ENCODE data around the gene NDOR1. TPM values are rescaled to one million over a fixed set of nuclear protein-coding genes. Genes with fewer than 3 reads are reported as not detected.

NDOR1 gene
- total RNA-seq, 1 donor from 2014 or later: 40.2 TPM

DNA sequence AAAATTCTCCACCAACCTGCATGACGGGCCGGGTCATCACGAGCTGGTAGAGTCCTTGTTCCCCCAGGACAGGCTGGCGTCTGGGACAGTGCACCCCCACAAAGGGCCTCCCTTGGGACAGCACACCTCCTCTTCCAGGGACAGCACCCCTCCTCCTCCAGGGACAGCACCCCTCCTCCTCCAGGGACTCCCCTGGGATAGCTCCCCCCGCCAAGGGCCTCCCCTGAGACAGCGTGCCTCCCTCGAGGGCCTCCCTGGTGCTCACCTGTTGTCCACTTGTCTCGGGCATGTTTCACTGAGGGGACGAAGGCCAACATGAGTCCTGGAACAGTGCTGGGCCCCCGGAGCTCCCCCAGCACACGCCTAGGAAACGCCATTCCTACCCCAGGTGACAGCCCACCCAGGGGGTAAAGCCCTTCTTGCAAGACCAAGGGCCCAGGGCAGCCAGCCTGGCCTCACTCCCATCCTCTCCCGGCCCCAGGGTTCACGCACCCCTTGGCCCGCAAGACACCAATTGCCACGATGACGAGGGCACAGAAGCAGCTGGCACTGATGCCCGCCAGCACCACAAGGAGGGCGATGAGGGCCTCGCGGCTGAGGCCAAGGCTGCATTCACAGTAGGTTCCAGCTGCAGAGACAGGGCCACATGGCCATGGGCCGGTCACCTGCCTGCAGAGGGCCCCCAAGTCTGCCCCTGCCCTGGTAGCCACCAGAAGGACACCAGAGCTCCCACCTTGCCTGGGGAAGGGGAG, 34.2 kb upstream of the NDOR1 start:
- no peak overlapping the region for H3K4me3 Mint-ChIP-seq (ENCODE audit: low read depth)
- no peak for DNase-seq (ENCODE audit: low spot score)
- no peaks in the 10 kb centered on the region for H3K9me3 Mint-ChIP-seq
- intact Hi-C loops (cut with micrococcal nuclease): loop anchor here (10.0 kb wide), 2 partner anchors 47 to 327 kb away; partner anchors contain the start of genes AJM1 and PHPT1
- no peaks in the 10 kb centered on the region for H3K36me3 Mint-ChIP-seq (ENCODE audit: low read depth)
- no peak overlapping the region for H3K27ac Mint-ChIP-seq
- no peaks in the 10 kb centered on the region for H3K4me1 Mint-ChIP-seq (ENCODE audit: low read depth)
- peaks cover 24% of the 10 kb centered on the region for H3K27me3 Mint-ChIP-seq (ENCODE audit: low read depth)

DNA sequence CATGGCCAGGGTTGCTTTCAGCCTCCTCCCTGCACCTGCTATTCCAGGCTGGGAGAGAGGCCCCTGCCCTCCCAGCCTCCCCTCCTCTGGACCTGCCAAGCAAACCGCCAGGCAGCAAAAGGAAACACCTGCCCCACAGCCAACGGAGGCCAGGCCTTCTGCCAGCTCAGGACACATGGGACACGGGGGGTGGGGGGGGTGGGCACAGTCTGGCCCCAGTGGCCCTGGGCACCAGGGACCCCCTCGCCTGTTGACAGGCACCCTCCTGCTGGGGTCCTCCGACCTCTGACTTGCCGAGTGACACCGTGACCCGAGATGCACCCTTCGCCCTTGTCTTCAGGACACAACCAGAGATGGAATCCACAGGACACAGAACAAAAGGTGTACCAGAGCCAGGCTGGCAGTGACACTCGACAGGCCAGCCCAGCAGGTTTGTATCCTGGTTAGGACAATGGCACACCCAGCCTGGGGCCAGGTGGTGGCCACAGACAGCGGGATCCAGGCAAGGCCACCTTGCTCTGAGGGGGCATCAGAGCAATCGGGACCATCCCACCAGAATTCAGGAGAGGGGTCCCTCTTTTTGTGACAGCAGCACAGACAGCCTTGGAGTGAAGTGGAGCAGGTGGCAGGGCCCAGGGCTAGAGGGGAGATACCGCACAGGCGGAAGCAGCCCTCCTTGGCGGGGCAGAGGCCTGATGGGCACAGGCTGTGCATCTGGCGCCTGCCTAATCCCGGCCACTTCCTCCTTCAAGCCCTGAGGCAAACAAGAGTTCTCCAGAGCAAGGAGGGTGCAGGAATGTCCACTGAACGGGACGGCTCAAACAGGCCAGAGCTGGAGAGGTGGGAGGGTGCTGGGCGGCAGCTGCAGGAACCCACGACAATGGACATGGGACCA, 32.4 kb upstream of the NDOR1 start:
- Mint-ChIP-seq H3K36me3 (ENCODE audit: low read depth) (peaks cover 7% of the 10 kb centered on the region), H3K27me3 (ENCODE audit: low read depth) (peaks cover 17% of the 10 kb centered on the region), H3K4me3 (ENCODE audit: low read depth) (no peak overlapping the region), H3K9me3 (no peaks in the 10 kb centered on the region), H3K27ac (no peak overlapping the region), H3K4me1 (ENCODE audit: low read depth) (no peaks in the 10 kb centered on the region)
- DNase-seq (ENCODE audit: low spot score): no peak
- intact Hi-C loops (cut with micrococcal nuclease): loop anchor here (10.0 kb wide), 2 partner anchors 48 to 328 kb away; partner anchors contain the start of genes AJM1 and PHPT1

DNA sequence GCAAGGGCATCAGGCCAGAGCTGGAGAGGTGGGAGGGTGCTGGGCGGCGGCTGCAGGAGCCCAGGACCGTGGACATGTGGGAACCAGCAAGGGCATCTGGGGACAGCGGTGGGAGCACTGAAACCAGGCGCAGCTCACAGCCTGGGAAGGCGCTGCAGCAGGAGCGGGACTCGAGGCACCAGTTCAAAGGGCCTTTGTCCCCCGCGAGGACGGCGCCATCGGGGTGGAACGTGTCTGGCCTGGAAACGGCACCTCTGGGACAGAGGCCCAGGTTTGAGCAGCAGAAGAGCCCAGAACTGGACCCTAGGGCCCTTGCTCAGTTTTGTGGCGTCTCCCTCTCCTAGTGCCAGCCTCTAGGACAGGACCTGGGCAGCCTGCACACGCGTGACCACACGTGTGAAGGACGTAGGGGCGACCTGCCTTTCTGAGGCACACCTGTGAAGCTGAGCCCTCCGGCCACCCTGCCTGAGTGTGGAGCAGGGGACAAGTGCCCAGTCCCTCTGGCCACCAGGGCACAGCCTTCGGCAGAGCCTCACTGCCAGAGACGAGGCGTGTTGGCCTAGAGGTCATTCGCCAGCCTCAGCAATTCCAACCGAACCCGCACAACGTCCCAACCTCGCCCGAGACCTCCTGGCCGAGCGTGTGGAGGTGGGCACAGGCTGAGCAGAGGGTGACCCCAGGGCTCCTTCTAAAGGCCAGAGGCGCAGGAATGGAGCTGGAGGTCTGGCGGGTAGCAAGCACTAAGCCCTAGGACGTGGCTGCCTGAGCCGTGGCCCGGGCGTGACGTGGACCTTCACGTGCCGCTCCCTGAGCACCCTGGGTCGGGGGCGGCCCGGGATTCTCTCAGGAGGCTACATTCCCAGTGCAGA, 31.5 kb upstream of the NDOR1 start:
- no peaks in the 10 kb centered on the region for H3K4me1 Mint-ChIP-seq (ENCODE audit: low read depth)
- peaks cover 8% of the 10 kb centered on the region for H3K36me3 Mint-ChIP-seq (ENCODE audit: low read depth)
- no peaks in the 10 kb centered on the region for H3K9me3 Mint-ChIP-seq
- no peak overlapping the region for H3K4me3 Mint-ChIP-seq (ENCODE audit: low read depth)
- no peak for DNase-seq (ENCODE audit: low spot score)
- H3K27ac Mint-ChIP-seq: no peak overlapping the region
- H3K27me3 Mint-ChIP-seq (ENCODE audit: low read depth): peaks cover 13% of the 10 kb centered on the region
- intact Hi-C loops (cut with micrococcal nuclease): loop anchor here (10.0 kb wide), 2 partner anchors 49 to 329 kb away; partner anchors contain the start of genes AJM1 and PHPT1

DNA sequence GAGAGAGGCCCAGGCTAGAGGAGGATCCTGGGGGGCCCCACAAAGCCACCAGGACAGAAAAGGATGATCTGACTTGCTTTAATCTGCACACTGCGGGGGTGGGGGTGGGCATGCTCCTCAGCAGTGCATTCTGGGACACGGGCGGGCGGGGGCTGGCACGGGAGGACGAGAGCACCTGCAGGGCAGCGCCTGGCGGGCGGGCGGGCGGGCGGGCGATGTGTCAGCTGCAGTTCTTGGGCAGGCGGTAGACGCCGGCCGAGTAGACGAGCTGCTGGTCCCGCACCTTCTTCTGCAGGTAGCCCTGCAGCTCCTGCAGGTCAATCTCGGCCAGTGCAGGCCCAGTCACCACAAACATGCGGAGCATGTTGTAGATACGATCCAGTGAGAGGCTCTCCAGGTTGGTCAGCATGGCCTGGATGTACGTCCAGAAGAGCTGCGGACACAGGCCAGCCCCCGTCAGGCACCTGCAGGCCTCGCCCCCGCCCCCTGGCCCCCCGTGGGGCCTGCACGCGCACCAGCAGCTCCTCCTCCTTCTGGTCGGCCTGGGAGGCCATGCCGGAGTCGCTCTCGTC, 30.7 kb upstream of the NDOR1 start:
- H3K4me3 Mint-ChIP-seq (ENCODE audit: low read depth): no peak overlapping the region
- no peak overlapping the region for H3K27ac Mint-ChIP-seq
- intact Hi-C loops (cut with micrococcal nuclease): loop anchor here (10.0 kb wide), 2 partner anchors 50 to 330 kb away; partner anchors contain the start of genes AJM1 and PHPT1
- H3K27me3 Mint-ChIP-seq (ENCODE audit: low read depth): peaks cover 13% of the 10 kb centered on the region
- no peaks in the 10 kb centered on the region for H3K9me3 Mint-ChIP-seq
- peaks cover 8% of the 10 kb centered on the region for H3K36me3 Mint-ChIP-seq (ENCODE audit: low read depth)
- no peaks in the 10 kb centered on the region for H3K4me1 Mint-ChIP-seq (ENCODE audit: low read depth)
- DNase-seq (ENCODE audit: low spot score): no peak

DNA sequence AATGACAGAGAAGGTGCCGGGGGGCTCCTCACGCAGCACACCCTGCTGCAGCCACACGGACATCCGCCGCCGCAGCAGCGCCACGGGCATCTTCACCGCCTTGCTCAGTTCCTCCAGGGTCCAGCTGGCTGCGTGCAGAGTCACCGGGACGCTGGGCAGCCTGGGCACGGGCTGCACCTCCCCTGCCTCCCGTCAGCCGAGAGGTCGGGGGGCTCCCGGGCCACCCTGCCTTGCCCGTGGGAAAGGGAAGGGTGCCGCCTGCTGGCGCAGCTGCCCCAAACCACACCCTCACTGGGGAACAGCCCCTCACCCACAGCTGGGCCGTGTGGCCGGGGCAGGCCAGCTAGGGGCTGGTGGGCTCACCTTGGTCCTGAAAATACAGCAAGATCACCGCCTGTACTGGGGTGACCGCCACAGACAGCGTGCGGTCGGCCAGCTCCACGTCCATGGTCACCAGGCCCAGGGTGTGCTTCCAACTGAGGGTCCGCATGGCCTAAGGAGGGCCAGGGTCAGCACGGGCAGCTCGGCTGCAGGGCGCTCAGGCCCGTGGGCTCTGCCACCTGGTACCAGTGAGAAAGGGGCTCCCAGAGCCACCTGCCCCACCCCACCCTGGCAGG, 30.0 kb upstream of the NDOR1 start:
- Mint-ChIP-seq H3K27me3 (ENCODE audit: low read depth) (peaks cover 8% of the 10 kb centered on the region), H3K4me1 (ENCODE audit: low read depth) (no peaks in the 10 kb centered on the region), H3K36me3 (ENCODE audit: low read depth) (peaks cover 8% of the 10 kb centered on the region), H3K9me3 (no peaks in the 10 kb centered on the region), H3K4me3 (ENCODE audit: low read depth) (no peak overlapping the region), H3K27ac (no peak overlapping the region)
- DNase-seq (ENCODE audit: low spot score): no peak
- intact Hi-C loops (cut with micrococcal nuclease): loop anchor here (10.0 kb wide), 2 partner anchors 51 to 331 kb away; partner anchors contain the start of genes AJM1 and PHPT1

DNA sequence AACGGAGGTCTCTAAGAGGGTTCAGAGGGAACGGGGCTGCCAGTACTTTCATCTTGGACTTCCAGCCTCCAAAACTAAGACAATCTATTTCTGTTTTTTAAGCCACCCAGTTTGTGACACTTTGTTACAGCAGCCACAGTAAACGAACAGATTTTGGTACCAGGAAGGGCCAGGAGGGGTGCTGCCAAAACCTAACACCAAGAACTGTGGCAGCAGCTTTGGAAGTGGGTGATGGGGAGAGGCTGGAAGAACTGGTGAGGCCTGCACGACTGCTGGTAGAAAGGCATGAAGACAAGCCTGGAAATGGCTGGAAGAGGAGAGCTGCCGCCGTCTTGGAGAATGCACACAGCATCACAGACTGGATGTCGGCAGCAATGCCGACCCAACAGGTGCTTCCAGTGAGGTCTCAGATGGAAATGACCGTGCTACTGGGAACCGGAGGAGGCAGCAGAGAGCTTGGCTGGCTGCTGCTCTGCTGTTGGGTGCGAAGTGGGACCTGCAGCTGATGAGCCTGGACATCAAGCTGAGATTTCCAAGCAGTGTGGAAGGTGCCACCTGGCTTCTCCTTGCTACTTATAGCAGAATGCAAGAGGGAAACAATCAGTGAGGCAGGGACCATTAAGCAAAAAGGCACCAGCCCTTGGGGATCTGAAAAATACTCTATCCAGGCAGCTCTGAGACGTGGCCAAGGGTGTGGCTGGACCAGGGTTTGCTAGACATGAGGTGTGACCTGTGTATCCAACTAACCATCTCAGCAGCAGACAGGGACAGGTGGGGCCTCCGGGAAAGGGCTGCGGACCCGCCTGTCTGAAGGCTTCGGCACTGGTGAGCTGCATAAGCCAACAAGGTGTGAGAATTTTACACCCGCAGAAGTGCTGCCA, 29.0 kb upstream of the NDOR1 start:
- H3K27ac Mint-ChIP-seq: no peak overlapping the region

DNA sequence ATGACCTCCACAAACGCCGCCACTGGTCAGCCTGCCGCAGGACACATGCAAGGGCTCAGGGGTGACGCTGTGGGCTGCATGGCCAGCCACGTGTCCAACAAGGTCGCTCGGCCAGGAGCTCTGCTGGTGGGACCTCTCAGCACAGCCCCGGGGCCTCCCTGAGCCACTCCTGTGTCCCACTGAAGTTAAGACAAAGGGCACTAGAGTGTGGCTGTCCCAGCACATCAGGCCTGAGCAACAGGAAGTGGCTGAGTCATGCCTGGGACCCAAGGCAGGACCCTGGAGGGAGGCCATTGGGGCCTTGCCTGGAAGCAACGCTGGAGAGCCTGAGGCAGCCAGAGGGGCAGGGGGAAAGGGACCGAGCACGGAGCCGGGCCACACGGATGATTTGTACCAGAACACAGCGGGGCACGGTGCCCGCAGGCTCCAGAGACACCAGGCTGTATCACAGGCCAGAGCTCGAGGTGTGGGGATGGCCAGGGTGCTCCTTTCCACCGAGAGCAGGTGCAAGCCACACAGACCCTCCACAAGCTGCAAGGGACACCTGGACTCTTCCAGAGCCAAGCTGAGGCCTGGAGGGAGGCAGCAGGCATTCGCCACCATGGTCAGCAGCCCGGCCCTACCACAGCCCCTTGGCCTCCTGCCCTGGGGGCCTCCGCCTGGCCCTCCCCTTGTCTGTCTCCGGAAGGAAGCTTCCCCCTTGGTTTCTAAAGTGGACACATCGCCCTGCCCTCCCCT, 27.1 kb upstream of the NDOR1 start:
- Mint-ChIP-seq H3K9me3 (no peaks in the 10 kb centered on the region), H3K4me1 (ENCODE audit: low read depth) (no peaks in the 10 kb centered on the region), H3K27ac (no peak overlapping the region), H3K27me3 (ENCODE audit: low read depth) (no peaks in the 10 kb centered on the region), H3K36me3 (ENCODE audit: low read depth) (peaks cover 15% of the 10 kb centered on the region), H3K4me3 (ENCODE audit: low read depth) (no peak overlapping the region)
- no peak for DNase-seq (ENCODE audit: low spot score)
- intact Hi-C loops (cut with micrococcal nuclease): loop anchor here (10.0 kb wide), 2 partner anchors 54 to 334 kb away; partner anchors contain the start of genes AJM1 and PHPT1

More for the DNA sequence above, 29.0 kb upstream of the NDOR1 start:
- no peaks in the 10 kb centered on the region for H3K9me3 Mint-ChIP-seq
- no peaks in the 10 kb centered on the region for H3K4me1 Mint-ChIP-seq (ENCODE audit: low read depth)
- H3K36me3 Mint-ChIP-seq (ENCODE audit: low read depth): peaks cover 9% of the 10 kb centered on the region
- H3K27me3 Mint-ChIP-seq (ENCODE audit: low read depth): peaks cover 5% of the 10 kb centered on the region
- no peak for DNase-seq (ENCODE audit: low spot score)
- H3K4me3 Mint-ChIP-seq (ENCODE audit: low read depth): no peak overlapping the region
- intact Hi-C loops (cut with micrococcal nuclease): loop anchor here (10.0 kb wide), 2 partner anchors 52 to 332 kb away; partner anchors contain the start of genes AJM1 and PHPT1

DNA sequence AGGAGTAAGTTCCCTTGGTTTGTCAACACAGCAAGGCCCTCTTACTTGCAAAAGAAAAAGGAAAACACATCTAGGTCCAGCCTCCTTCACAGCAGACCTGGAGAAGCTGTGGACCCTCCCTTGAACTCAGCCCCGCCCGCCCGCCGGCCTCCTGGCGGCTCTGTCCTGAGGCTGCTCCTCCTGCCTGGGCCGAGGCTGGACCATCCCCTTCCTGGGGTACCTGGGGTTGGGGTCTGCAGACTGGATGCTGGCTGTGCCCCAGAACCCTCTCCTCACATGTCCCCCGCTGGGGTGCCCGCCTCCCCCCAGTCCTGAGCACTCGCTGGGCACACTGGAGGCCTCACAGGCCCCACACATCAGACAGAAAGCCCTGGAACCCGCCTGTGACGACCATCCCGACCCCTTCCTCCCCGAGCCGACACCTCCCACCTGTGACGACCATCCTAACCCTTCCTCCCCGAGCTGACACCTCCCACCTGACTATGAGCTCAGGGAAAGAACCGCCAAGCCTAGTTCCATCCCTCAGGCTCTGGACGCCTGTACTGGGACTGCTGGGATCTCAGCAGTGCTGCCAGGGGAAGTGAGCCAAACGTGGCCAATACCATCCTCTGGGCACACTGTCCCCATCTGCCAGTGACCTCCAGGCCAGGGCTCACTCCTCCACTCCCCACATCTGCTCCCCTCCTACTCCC, 26.4 kb upstream of the NDOR1 start:
- DNase-seq (ENCODE audit: low spot score): no peak
- H3K36me3 Mint-ChIP-seq (ENCODE audit: low read depth): peaks cover 21% of the 10 kb centered on the region
- intact Hi-C loops (cut with micrococcal nuclease): loop anchor here (10.0 kb wide), 2 partner anchors 54 to 334 kb away; partner anchors contain the start of genes AJM1 and PHPT1
- H3K27ac Mint-ChIP-seq: no peak overlapping the region
- no peak overlapping the region for H3K4me3 Mint-ChIP-seq (ENCODE audit: low read depth)
- H3K4me1 Mint-ChIP-seq (ENCODE audit: low read depth): no peaks in the 10 kb centered on the region
- no peaks in the 10 kb centered on the region for H3K27me3 Mint-ChIP-seq (ENCODE audit: low read depth)
- H3K9me3 Mint-ChIP-seq: no peaks in the 10 kb centered on the region

DNA sequence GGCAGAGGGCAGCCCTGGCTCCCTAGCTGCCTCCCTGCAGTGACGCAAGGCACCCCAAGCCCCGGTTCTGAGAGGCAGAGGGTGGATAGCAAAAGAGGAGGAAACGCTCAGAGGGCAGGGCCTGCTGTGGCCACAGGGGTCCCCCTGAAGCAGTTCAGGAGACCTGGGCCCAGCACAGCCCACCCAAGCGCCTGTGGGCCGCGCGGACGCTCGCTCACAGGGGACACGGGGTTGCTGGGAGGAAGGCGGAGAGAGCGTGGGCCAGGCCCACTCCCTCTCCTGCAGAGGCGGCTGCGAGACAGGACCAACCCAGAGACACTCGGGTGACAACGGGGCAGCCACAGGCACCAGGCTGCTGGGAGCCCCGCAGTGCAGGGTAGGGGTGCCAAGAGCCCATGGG, 25.7 kb upstream of the NDOR1 start:
- H3K4me1 Mint-ChIP-seq (ENCODE audit: low read depth): no peaks in the 10 kb centered on the region
- no peak overlapping the region for H3K4me3 Mint-ChIP-seq (ENCODE audit: low read depth)
- no peaks in the 10 kb centered on the region for H3K9me3 Mint-ChIP-seq
- no peaks in the 10 kb centered on the region for H3K27me3 Mint-ChIP-seq (ENCODE audit: low read depth)
- intact Hi-C loops (cut with micrococcal nuclease): loop anchor here (10.0 kb wide), 2 partner anchors 55 to 335 kb away; partner anchors contain the start of genes AJM1 and PHPT1
- peaks cover 26% of the 10 kb centered on the region for H3K36me3 Mint-ChIP-seq (ENCODE audit: low read depth)
- DNase-seq (ENCODE audit: low spot score): no peak
- H3K27ac Mint-ChIP-seq: no peak overlapping the region

DNA sequence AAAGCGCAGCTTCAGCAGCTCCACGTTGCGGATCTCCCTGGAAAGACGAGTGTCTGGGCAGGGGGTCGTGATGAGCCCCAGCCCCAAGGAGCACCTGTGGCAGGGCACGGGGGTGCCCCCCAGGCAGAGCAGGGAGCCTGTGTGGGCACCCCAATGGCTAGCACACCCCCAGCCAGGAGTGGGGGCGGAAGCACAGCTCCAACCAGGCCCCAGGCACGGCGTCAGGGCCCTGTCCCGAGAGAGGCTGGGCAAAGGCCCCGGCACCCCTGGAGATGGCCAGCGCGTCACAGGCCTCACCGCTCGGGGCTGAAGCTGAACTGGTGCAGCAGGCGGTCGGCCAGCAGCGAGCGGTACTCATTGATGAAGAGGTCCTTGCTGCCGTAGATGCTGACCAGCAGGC, 25.0 kb upstream of the NDOR1 start:
- no peak overlapping the region for H3K4me3 Mint-ChIP-seq (ENCODE audit: low read depth)
- no peaks in the 10 kb centered on the region for H3K4me1 Mint-ChIP-seq (ENCODE audit: low read depth)
- no peak overlapping the region for H3K27ac Mint-ChIP-seq
- peaks cover 29% of the 10 kb centered on the region for H3K36me3 Mint-ChIP-seq (ENCODE audit: low read depth)
- intact Hi-C loops (cut with micrococcal nuclease): no loop called here
- no peak for DNase-seq (ENCODE audit: low spot score)
- no peaks in the 10 kb centered on the region for H3K9me3 Mint-ChIP-seq
- no peaks in the 10 kb centered on the region for H3K27me3 Mint-ChIP-seq (ENCODE audit: low read depth)
